ENCODE results near the gene SLC35F3. TPM values are rescaled to one million over a fixed set of nuclear protein-coding genes. Genes with fewer than 3 reads are reported as not detected.
"Not testable (repeated sequence)": the region's sequence is repeated elsewhere in the genome, so short reads cannot be mapped to it uniquely, and the experiment has no call there.

SLC35F3 gene
- total RNA-seq, 1 experiment from 2014 or later = not detected

GRCh38 chr1:234175363-234175762 is 270.9 kb downstream of the SLC35F3 start:
- H3K27ac Mint-ChIP-seq (ENCODE audit: unreplicated experiment) = no peak overlapping the region
- TF ChIP-seq CTCF (IDR thresholded peaks at IDR 0.05; ENCODE audit: insufficient read depth in 1 of 2, low read depth in 1 of 2, low read length in 1 of 2, severe bottlenecking in 1 of 2, unreplicated experiment in 1 of 2) = no peak
- DNase-seq = no peak
- POLR2A ChIA-PET = no interaction called here
- Histone ChIP-seq H3K27me3 (replicated peaks; ENCODE audit: control insufficient read depth, insufficient read depth, low read length) (no peaks in the 10 kb centered on the region; the same call in none of the 2 replicates), H3K36me3 (ENCODE audit: control insufficient read depth, insufficient read depth, low read length) (no peaks in the 10 kb centered on the region), H3K9me3 (no peaks in the 10 kb centered on the region; the same call in 1 of the 2 replicates), H3K4me1 (no peaks in the 10 kb centered on the region), H3K4me3 (ENCODE audit: low read depth, low read length) (no peak overlapping the region)
- intact Hi-C loops (cut with micrococcal nuclease; ENCODE audit: unreplicated experiment) = no loop called here
- H3K9me3 Mint-ChIP-seq (ENCODE audit: unreplicated experiment) = no peaks in the 10 kb centered on the region
- H3K4me3 Mint-ChIP-seq (ENCODE audit: unreplicated experiment) = no peak overlapping the region
- BruUV-seq (replicated peaks) = no TSS peak
- no peaks in the 10 kb centered on the region for H3K4me1 Mint-ChIP-seq (ENCODE audit: low read depth, unreplicated experiment)
- H3K27me3 Mint-ChIP-seq (ENCODE audit: insufficient read depth, unreplicated experiment) = peaks cover 22% of the 10 kb centered on the region
- H3K36me3 Mint-ChIP-seq (ENCODE audit: insufficient read depth, unreplicated experiment) = no peaks in the 10 kb centered on the region
- CTCF ChIA-PET = no interaction called here

- ChIA-PET POLR2A (no interaction called here), CTCF (no interaction called here)
- no peak overlapping the region for H3K4me3 Mint-ChIP-seq (ENCODE audit: unreplicated experiment)
- no peaks in the 10 kb centered on the region for H3K36me3 ChIP-seq (ENCODE audit: control insufficient read depth, insufficient read depth, low read length)
- no peaks in the 10 kb centered on the region; the same call in 1 of the 2 replicates for H3K27me3 ChIP-seq (replicated peaks; ENCODE audit: control insufficient read depth, insufficient read depth, low read length)
- TF ChIP-seq CTCF (IDR thresholded peaks at IDR 0.05; ENCODE audit: insufficient read depth in 1 of 2, low read depth in 1 of 2, low read length in 1 of 2, severe bottlenecking in 1 of 2, unreplicated experiment in 1 of 2) = no peak
- H3K4me3 ChIP-seq (ENCODE audit: low read depth, low read length) = no peak overlapping the region
- H3K36me3 Mint-ChIP-seq (ENCODE audit: insufficient read depth, unreplicated experiment) = no peaks in the 10 kb centered on the region
- no peaks in the 10 kb centered on the region for H3K9me3 Mint-ChIP-seq (ENCODE audit: unreplicated experiment)
- no peaks in the 10 kb centered on the region; the same call in 1 of the 2 replicates for H3K9me3 ChIP-seq
- no TSS peak for BruUV-seq (replicated peaks)
- no peaks in the 10 kb centered on the region for H3K4me1 Mint-ChIP-seq (ENCODE audit: low read depth, unreplicated experiment)
- H3K4me1 ChIP-seq = no peaks in the 10 kb centered on the region
- DNase-seq = no peak
- H3K27ac Mint-ChIP-seq (ENCODE audit: unreplicated experiment) = no peak overlapping the region
- peaks cover 22% of the 10 kb centered on the region for H3K27me3 Mint-ChIP-seq (ENCODE audit: insufficient read depth, unreplicated experiment)
- intact Hi-C loops (cut with micrococcal nuclease; ENCODE audit: unreplicated experiment) = no loop called here
Observed at GRCh38 chr1:234176000-234176399, 271.5 kb downstream of the SLC35F3 start.

- H3K27me3 Mint-ChIP-seq (ENCODE audit: insufficient read depth, unreplicated experiment) = peaks cover 30% of the 10 kb centered on the region
- H3K9me3 Mint-ChIP-seq (ENCODE audit: unreplicated experiment); CTCF ChIA-PET: not testable (repeated sequence)
Observed at GRCh38 chr1:234176847-234177246, 272.4 kb downstream of the SLC35F3 start.

GRCh38 chr1:234185438-234185837 is 281.0 kb downstream of the SLC35F3 start:
- H3K27ac Mint-ChIP-seq (ENCODE audit: unreplicated experiment) = no peak overlapping the region
- H3K9me3 ChIP-seq = no peaks in the 10 kb centered on the region
- H3K4me3 Mint-ChIP-seq (ENCODE audit: unreplicated experiment) = no peak overlapping the region
- H3K27me3 ChIP-seq (replicated peaks; ENCODE audit: control insufficient read depth, insufficient read depth, low read length) = no peaks in the 10 kb centered on the region; the same call in 1 of the 2 replicates
- no peaks in the 10 kb centered on the region for H3K36me3 ChIP-seq (ENCODE audit: control insufficient read depth, insufficient read depth, low read length)
- peaks cover 23% of the 10 kb centered on the region for H3K27me3 Mint-ChIP-seq (ENCODE audit: insufficient read depth, unreplicated experiment)
- no peaks in the 10 kb centered on the region for H3K36me3 Mint-ChIP-seq (ENCODE audit: insufficient read depth, unreplicated experiment)
- intact Hi-C loops (cut with micrococcal nuclease; ENCODE audit: unreplicated experiment) = no loop called here
- H3K9me3 Mint-ChIP-seq (ENCODE audit: unreplicated experiment) = no peaks in the 10 kb centered on the region
- no peaks in the 10 kb centered on the region for H3K4me1 ChIP-seq
- CTCF ChIA-PET = no interaction called here
- TF ChIP-seq CTCF (IDR thresholded peaks at IDR 0.05; ENCODE audit: insufficient read depth in 1 of 2, low read depth in 1 of 2, low read length in 1 of 2, severe bottlenecking in 1 of 2, unreplicated experiment in 1 of 2) = no peak
- no TSS peak for BruUV-seq (replicated peaks)
- no peak for DNase-seq
- POLR2A ChIA-PET = no interaction called here
- no peak overlapping the region for H3K4me3 ChIP-seq (ENCODE audit: low read depth, low read length)
- H3K4me1 Mint-ChIP-seq (ENCODE audit: low read depth, unreplicated experiment) = no peaks in the 10 kb centered on the region

More at GRCh38 chr1:234176847-234177246, 272.4 kb downstream of the SLC35F3 start:
- H3K27ac Mint-ChIP-seq (ENCODE audit: unreplicated experiment); BruUV-seq (replicated peaks); H3K4me1 ChIP-seq; H3K9me3 ChIP-seq; H3K36me3 Mint-ChIP-seq (ENCODE audit: insufficient read depth, unreplicated experiment); POLR2A ChIA-PET; H3K4me1 Mint-ChIP-seq (ENCODE audit: low read depth, unreplicated experiment); H3K4me3 Mint-ChIP-seq (ENCODE audit: unreplicated experiment); H3K4me3 ChIP-seq (ENCODE audit: low read depth, low read length); intact Hi-C loops (cut with micrococcal nuclease; ENCODE audit: unreplicated experiment); H3K27me3 ChIP-seq (replicated peaks; ENCODE audit: control insufficient read depth, insufficient read depth, low read length); DNase-seq; H3K36me3 ChIP-seq (ENCODE audit: control insufficient read depth, insufficient read depth, low read length): not testable (repeated sequence)
